ENCODE data around the gene ZNF593.

GRCh38 chr1:26126321-26127084 is 43.2 kb upstream of the ZNF593 start:
- TF ChIP-seq CTCF (IDR thresholded peaks at IDR 0.05): no peak
- TF ChIP-seq POLR2A (IDR thresholded peaks at IDR 0.05): no peak

All from testis (tissue), 2 donors.